Astrocyte of the cerebellum (primary cell): ENCODE measurements around the gene LRRC36.
A peak's percentile ranks its signal among the peaks of the same experiment; 100 is the strongest.
"Not testable (repeated sequence)": the region's sequence is repeated elsewhere in the genome, so short reads cannot be mapped to it uniquely, and the experiment has no call there.

Source experiments
- DNase-seq: peaks from one replicate; pipeline ENCODE4 v3.0.0-alpha.2; 2011; ENCODE audit warnings: low read depth
- H3K4me3 ChIP-seq: 2 replicates; pipeline ENCODE4 v1.5.1; 2011; ENCODE audit warnings: mild to moderate bottlenecking, low read depth, low read length, moderate library complexity
- CTCF ChIP-seq: IDR thresholded peaks from 2 replicates; pipeline ENCODE4 v1.5.1; 2012; ENCODE audit warnings: low read length, low read depth, moderate library complexity, mild to moderate bottlenecking; ENCODE audit errors: missing control alignments
- in situ Hi-C: cut with HindIII; loops from 2 replicates; pipeline ENCODE4 v1.10.0; 2017; ENCODE audit warnings: low sequenced_read_pairs

Gene LRRC36

GRCh38 chr16:67339453-67339852 is 12.8 kb downstream of the LRRC36 start:
- in situ Hi-C loops, result loop anchor here (5.0 kb wide), 1 partner anchor 77 kb away; no protein-coding TSS in a partner anchor
- no peak overlapping the region for H3K4me3 ChIP-seq
- peak; percentile 24 for DNase-seq
- peak; percentile 43 for TF ChIP-seq CTCF

GRCh38 chr16:67341250-67341649 is 14.6 kb downstream of the LRRC36 start:
- no peak overlapping the region for H3K4me3 ChIP-seq
- TF ChIP-seq CTCF, result no peak
- no peak for DNase-seq
- in situ Hi-C loops, result no loop called here

- DNase-seq, result no peak
- TF ChIP-seq CTCF, result no peak
- H3K4me3 ChIP-seq, result no peak overlapping the region
- in situ Hi-C loops, result no loop called here
Measured at GRCh38 chr16:67342616-67343015, 16.0 kb downstream of the LRRC36 start.

- TF ChIP-seq CTCF, result no peak
- no peak overlapping the region for H3K4me3 ChIP-seq
- in situ Hi-C loops, result no loop called here
- no peak for DNase-seq
Measured at GRCh38 chr16:67345401-67345800, 18.8 kb downstream of the LRRC36 start.

- in situ Hi-C loops, result no loop called here
- no peak overlapping the region for H3K4me3 ChIP-seq
- no peak for DNase-seq
- no peak for TF ChIP-seq CTCF
Measured at GRCh38 chr16:67346341-67346740, 19.7 kb downstream of the LRRC36 start.

- no peak overlapping the region for H3K4me3 ChIP-seq
- in situ Hi-C loops, result no loop called here
- peak; percentile 3 for DNase-seq
- peak; percentile 30 for TF ChIP-seq CTCF
Measured at GRCh38 chr16:67349172-67349571, 22.6 kb downstream of the LRRC36 start.

- in situ Hi-C loops, result loop anchor here (10.0 kb wide), 1 partner anchor 94 kb away; no protein-coding TSS in a partner anchor
- TF ChIP-seq CTCF, result no peak
- no peak for DNase-seq
- H3K4me3 ChIP-seq, result no peak overlapping the region
Measured at GRCh38 chr16:67350324-67350723, 23.7 kb downstream of the LRRC36 start.

GRCh38 chr16:67352463-67352862 is 25.8 kb downstream of the LRRC36 start:
- in situ Hi-C loops, result loop anchor here (10.0 kb wide), 1 partner anchor 92 kb away; no protein-coding TSS in a partner anchor
- H3K4me3 ChIP-seq, DNase-seq: not testable (repeated sequence)
